AG09319 (cell line): ENCODE results near the gene LAIR2.

Experiments used
- DNase-seq: peaks from one replicate; pipeline ENCODE4 v3.0.0-alpha.2; 2010; ENCODE audit warnings: low read depth; ENCODE audit errors: extremely low read depth
- TF ChIP-seq, protein P1 (sequence below): IDR thresholded peaks from 2 replicates; pipeline ENCODE4 v1.5.1; 2011; ENCODE audit warnings: low read depth, mild to moderate bottlenecking, inconsistent platforms, low read length, moderate library complexity

Gene LAIR2

GRCh38 chr19:54477650-54478049, 25.0 kb upstream of the LAIR2 start:
- TF ChIP-seq, protein P1, sequence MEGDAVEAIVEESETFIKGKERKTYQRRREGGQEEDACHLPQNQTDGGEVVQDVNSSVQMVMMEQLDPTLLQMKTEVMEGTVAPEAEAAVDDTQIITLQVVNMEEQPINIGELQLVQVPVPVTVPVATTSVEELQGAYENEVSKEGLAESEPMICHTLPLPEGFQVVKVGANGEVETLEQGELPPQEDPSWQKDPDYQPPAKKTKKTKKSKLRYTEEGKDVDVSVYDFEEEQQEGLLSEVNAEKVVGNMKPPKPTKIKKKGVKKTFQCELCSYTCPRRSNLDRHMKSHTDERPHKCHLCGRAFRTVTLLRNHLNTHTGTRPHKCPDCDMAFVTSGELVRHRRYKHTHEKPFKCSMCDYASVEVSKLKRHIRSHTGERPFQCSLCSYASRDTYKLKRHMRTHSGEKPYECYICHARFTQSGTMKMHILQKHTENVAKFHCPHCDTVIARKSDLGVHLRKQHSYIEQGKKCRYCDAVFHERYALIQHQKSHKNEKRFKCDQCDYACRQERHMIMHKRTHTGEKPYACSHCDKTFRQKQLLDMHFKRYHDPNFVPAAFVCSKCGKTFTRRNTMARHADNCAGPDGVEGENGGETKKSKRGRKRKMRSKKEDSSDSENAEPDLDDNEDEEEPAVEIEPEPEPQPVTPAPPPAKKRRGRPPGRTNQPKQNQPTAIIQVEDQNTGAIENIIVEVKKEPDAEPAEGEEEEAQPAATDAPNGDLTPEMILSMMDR, result no peak
- no peak for DNase-seq

DNA sequence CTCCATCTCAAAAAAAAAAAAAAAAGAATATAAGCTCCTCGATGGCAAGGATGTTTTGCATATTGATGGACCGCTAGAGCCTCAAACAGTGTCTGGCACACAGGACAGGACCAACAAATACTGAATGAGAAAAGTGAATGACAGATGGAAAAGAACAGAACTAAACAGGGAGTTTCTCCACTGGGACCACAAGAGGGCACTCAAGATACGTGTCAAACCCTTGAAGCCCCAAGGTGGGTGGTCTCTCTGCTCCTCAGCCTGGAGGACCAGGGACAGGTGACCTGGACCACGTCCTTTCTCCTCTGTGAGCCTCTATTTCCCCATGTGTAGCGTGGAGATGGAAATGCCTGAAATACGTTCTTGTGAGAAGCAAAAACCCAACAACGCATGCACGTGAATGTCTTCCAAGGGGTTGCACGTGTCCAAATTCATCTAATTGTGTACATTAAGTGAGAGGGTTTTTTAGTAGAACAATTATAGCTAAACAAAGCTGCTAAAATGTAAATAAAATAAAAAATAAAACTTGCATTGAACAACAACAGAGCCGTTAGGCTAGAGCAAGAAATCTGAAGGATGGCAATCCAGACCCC, 23.9 kb upstream of the LAIR2 start:
- TF ChIP-seq, protein P1, result peak; percentile 69
- no peak for DNase-seq

GRCh38 chr19:54480051-54480450, 22.6 kb upstream of the LAIR2 start:
- TF ChIP-seq, protein P1, result no peak
- DNase-seq, result no peak

DNA sequence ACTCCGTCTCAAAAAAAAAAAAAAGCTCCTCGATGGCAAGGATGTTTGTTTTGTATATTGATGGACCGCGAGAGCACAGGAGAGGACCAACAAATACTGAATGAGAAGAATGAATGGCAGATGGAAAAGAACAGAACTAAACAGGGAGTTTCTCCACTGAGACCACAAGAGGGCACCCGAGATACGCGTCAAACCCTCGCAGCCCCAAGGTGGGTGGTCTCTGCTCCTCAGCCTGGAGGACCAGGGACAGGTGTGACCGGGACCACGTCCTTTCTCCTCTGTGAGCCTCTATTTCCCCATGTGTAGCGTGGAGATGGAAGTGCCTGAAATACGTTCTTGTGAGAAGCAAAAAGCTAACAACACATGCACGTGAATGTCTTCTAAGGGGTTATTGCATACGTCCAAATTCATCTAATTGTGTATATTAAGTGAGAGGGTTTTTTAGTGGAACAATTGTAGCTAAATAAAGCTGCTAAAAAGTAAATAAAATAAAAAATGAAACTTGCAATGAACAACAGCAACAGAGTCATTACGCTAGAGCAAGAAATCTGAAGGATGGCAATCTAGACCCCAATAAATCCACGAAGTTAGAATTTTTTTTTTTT, 21.2 kb upstream of the LAIR2 start:
- TF ChIP-seq, protein P1, result peak; percentile 78
- no peak for DNase-seq

- TF ChIP-seq, protein P1, result no peak
- DNase-seq, result no peak
These were observed 19.7 kb upstream of the LAIR2 start for GRCh38 chr19:54482889-54483288.

GRCh38 chr19:54484451-54484850, 18.2 kb upstream of the LAIR2 start:
- TF ChIP-seq, protein P1, result no peak
- DNase-seq, result no peak

DNA sequence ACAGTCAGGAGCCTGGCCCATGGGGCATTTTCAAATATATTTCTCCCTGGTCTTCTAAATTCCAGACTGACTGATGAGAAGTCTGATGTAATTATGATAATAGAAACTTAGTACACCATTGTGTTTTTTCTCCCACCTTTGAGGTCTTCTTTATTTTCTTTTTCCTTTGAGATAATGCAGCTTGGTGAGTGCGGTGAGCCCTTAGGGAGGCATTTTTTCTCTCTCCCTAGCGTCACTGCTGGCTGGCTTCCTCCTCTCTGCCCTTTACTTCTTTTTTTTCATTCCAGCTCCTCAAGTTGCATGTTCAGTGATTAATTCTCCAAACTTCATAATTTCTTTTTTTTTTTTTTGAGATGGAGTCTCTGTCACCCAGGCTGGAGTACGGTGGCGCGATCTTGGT, 16.8 kb upstream of the LAIR2 start:
- DNase-seq, result no peak
- TF ChIP-seq, protein P1, result no peak
